Esophagus squamous epithelium (tissue), 5 donors: ENCODE results near the gene MEGF6. TPM values are rescaled to one million over a fixed set of nuclear protein-coding genes. Genes with fewer than 3 reads are reported as not detected.
A peak's percentile ranks its signal among the peaks of the same experiment; 100 is the strongest.

Experiments
- DNase-seq: peaks from one replicate; lab custom pipeline; 2025; lab: John Stamatoyannopoulos, UW
- H3K27ac ChIP-seq, 4 donors: fragments of 200-600 bp; sonication (generic); one replicate each; pipeline ENCODE4 v1.5.1; 2016 to 2019; ENCODE audit warnings: mild to moderate bottlenecking in 1 of 4
- H3K27me3 ChIP-seq, 4 donors: fragments of 200-600 bp; sonication (generic); 1 replicate in 3 of 4; 2 replicates in 1 of 4; pipeline versions ENCODE4 v1.5.1 to v1.6.0; 2017 to 2021; ENCODE audit warnings: antibody characterized with exemption in 1 of 4
- H3K36me3 ChIP-seq, 3 donors: fragments of 200-600 bp; sonication (generic); one replicate each; pipeline ENCODE4 v1.5.1; 2016 to 2019
- H3K4me1 ChIP-seq, 3 donors: fragments of 200-600 bp; sonication (generic); one replicate each; pipeline ENCODE4 v1.5.1; 2017 to 2019
- H3K4me3 ChIP-seq, 4 donors: fragments of 200-600 bp; sonication (generic); 1 replicate in 3 of 4; 2 replicates in 1 of 4; pipeline ENCODE4 v1.5.1; 2016 to 2019; ENCODE audit warnings: mild to moderate bottlenecking in 2 of 4, moderate library complexity in 1 of 4
- H3K9me3 ChIP-seq, 3 donors: fragments of 200-600 bp; sonication (generic); one replicate each; pipeline ENCODE4 v1.5.1; 2016 to 2019
- POLR2A ChIP-seq, 4 donors: fragments of 450-650 bp; IDR thresholded peaks; one replicate each; pipeline ENCODE4 v1.6.1; 2017; ENCODE audit warnings: antibody characterized with exemption in 4 of 4, mild to moderate bottlenecking in 4 of 4, moderate library complexity in 3 of 4
- WGBS, 2 donors: methylation state at CpG; one replicate each; pipeline ENCODE4 v1.1.5; 2018; 5-methylcytosine and 5-hydroxymethylcytosine counted together
- intact Hi-C: fragments of 100-400 bp; cut with DNase I; formaldehyde crosslinking; loops from one replicate; pipeline ENCODE4 v1.15.0; 2022
- total RNA-seq, 4 donors: library from RNA; depleted of rRNA; stranded (reverse); fragments of >200 nt; gene quantifications; one replicate each; pipeline ENCODE4 v1.1.0, GENCODE V29; 2016
- TF ChIP-seq, protein P1 (sequence below), 6 experiments: fragments of 450-650 bp in 4 of 6; fragments of 200-600 bp in 2 of 6; sonication (generic) in 2 of 6; IDR thresholded peaks; one replicate each; pipeline ENCODE4 v1.5.1; 2016 to 2019; ENCODE audit warnings: antibody characterized with exemption in 6 of 6, mild to moderate bottlenecking in 4 of 6, moderate library complexity in 4 of 6
- donor health status: DM: yes; HTN: yes; CAD: no.

MEGF6 gene
- total RNA-seq, 4 donors from 2014 or later: 8.8 to 27.1 (median 16.8) TPM

- Histone ChIP-seq H3K4me3 (no peak overlapping the region), H3K9me3 (no peaks in the 10 kb centered on the region), H3K4me1 (peaks cover 32 to 72% (median 36%) of the 10 kb centered on the region in 3 donors), H3K27ac (peak overlapping the region; percentile 59 to 95 (median 90)), H3K36me3 (no peaks in the 10 kb centered on the region), H3K27me3 (no peaks in the 10 kb centered on the region)
- DNase-seq: no peak
- intact Hi-C loops: no loop called here
- no peak for TF ChIP-seq POLR2A (IDR thresholded peaks at IDR 0.05)
- TF ChIP-seq, protein P1, sequence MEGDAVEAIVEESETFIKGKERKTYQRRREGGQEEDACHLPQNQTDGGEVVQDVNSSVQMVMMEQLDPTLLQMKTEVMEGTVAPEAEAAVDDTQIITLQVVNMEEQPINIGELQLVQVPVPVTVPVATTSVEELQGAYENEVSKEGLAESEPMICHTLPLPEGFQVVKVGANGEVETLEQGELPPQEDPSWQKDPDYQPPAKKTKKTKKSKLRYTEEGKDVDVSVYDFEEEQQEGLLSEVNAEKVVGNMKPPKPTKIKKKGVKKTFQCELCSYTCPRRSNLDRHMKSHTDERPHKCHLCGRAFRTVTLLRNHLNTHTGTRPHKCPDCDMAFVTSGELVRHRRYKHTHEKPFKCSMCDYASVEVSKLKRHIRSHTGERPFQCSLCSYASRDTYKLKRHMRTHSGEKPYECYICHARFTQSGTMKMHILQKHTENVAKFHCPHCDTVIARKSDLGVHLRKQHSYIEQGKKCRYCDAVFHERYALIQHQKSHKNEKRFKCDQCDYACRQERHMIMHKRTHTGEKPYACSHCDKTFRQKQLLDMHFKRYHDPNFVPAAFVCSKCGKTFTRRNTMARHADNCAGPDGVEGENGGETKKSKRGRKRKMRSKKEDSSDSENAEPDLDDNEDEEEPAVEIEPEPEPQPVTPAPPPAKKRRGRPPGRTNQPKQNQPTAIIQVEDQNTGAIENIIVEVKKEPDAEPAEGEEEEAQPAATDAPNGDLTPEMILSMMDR (IDR thresholded peaks at IDR 0.05): peak in 2 of 6 experiments; percentile 15 to 21
- WGBS, 2 donors: 0 to 87% methylated on average over 1 to 6 of the region's 30 CpGs
Observed at GRCh38 chr1:3533067-3534048, 78.0 kb downstream of the MEGF6 start.

GRCh38 chr1:3531928-3532327 lies 79.4 kb downstream of the MEGF6 start:
- peak overlapping the region; percentile 59 to 95 (median 90) for H3K27ac ChIP-seq
- no peaks in the 10 kb centered on the region for H3K9me3 ChIP-seq
- no peaks in the 10 kb centered on the region for H3K27me3 ChIP-seq
- TF ChIP-seq, protein P1 (IDR thresholded peaks at IDR 0.05): no peak
- no peak for TF ChIP-seq POLR2A (IDR thresholded peaks at IDR 0.05)
- H3K36me3 ChIP-seq: no peaks in the 10 kb centered on the region
- peaks cover 32 to 84% (median 36%) of the 10 kb centered on the region in 3 donors for H3K4me1 ChIP-seq
- no peak for DNase-seq
- intact Hi-C loops: no loop called here
- H3K4me3 ChIP-seq: peak overlapping the region in 2 of 4 donors; percentile 65 to 88
- 36% methylated on average over 4 of the region's 10 CpGs; no CpG with 5 or more reads in 1 of the 2 donors for WGBS, 2 donors

DNA sequence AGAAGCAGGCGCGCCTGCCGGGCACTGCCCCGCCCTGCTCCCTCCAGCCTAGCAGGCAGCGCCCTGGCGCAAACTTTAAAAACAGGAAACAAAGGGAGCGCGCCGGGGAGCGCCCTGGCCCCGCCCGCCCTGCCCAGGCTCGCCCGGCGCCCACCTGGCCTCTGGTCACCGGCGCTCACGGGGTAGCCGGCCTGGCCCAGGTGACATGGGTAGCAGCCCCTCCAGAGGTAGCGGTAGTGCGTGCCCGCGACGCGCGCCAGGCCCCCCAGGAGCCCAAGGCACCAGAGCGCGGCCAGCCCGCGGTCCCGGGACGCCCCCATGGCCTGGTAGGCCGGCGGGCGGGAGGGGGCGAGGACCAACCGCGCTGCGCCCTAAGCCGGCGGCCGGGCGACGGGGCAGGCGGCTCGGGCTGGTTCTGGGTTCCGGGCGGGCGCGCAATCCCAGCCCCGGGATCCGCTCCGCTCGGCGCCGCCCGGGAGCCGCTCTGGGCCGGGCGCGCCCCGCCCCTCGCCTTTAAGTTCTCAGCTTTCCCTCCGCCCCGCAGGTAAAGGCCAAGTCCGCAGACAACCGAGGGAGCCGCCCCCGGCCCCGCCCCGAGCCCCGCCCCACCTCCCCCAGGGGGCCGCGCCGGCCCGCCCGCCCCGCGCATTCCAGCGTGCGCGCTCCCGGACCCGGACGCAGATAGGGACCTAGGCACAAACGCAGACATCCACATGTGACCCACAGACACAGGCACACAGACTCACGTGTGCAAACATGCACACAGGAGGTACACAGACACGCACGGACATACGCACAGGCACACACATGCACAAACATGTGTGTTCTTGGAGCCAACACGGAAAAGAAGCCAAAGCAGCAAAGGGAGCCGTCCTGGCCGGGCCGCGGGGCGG lies 80.1 kb downstream of the MEGF6 start:
- H3K36me3 ChIP-seq: no peaks in the 10 kb centered on the region
- no peaks in the 10 kb centered on the region for H3K27me3 ChIP-seq
- peak overlapping the region; percentile 79 to 95 (median 90) for H3K27ac ChIP-seq
- WGBS, 2 donors: 5% methylated on average over 8 of the region's 96 CpGs; no CpG with 5 or more reads in 1 of the 2 donors
- peak overlapping the region; percentile 53 to 88 (median 64) for H3K4me3 ChIP-seq
- DNase-seq: no peak
- H3K4me1 ChIP-seq: peaks cover 32 to 90% (median 36%) of the 10 kb centered on the region in 3 donors
- H3K9me3 ChIP-seq: no peaks in the 10 kb centered on the region
- TF ChIP-seq, protein P1 (IDR thresholded peaks at IDR 0.05): no peak
- peak in 2 of 4 donors; percentile 90 to 94 for TF ChIP-seq POLR2A (IDR thresholded peaks at IDR 0.05)
- intact Hi-C loops: no loop called here

- intact Hi-C loops: no loop called here
- H3K27ac ChIP-seq: peak overlapping the region; percentile 79 to 95 (median 90)
- H3K9me3 ChIP-seq: no peaks in the 10 kb centered on the region
- no peak for TF ChIP-seq POLR2A (IDR thresholded peaks at IDR 0.05)
- TF ChIP-seq, protein P1 (IDR thresholded peaks at IDR 0.05): peak in 3 of 6 experiments; percentile 24 to 40 (median 38)
- 40 to 53% methylated on average over 7 to 9 of the region's 32 CpGs for WGBS, 2 donors
- H3K36me3 ChIP-seq: no peaks in the 10 kb centered on the region
- H3K4me1 ChIP-seq: peaks cover 32 to 87% (median 36%) of the 10 kb centered on the region in 3 donors
- DNase-seq: no peak
- H3K27me3 ChIP-seq: no peaks in the 10 kb centered on the region
- peak overlapping the region; percentile 53 to 88 (median 64) for H3K4me3 ChIP-seq
Observed at GRCh38 chr1:3530086-3530925, 81.0 kb downstream of the MEGF6 start.
